Tibial artery (tissue), 4 donors: ENCODE data around the gene ZC3H4.
"Not testable (repeated sequence)": the region's sequence is repeated elsewhere in the genome, so short reads cannot be mapped to it uniquely, and the experiment has no call there.

Experiments
- DNase-seq, 2 donors: peaks; one replicate each; pipeline ENCODE4 v3.0.0-alpha.2; 2019
- H3K27ac ChIP-seq, 2 donors: fragments of 200-600 bp; sonication (generic) in 1 of 2; 1 replicate in 1 of 2; 2 replicates in 1 of 2; pipeline ENCODE4 v1.5.1; 2018 to 2019; ENCODE audit warnings: mild to moderate bottlenecking in 1 of 2
- H3K27me3 ChIP-seq, 2 donors: fragments of 200-600 bp; sonication (generic) in 1 of 2; one replicate each; pipeline versions ENCODE4 v1.5.1 to v1.6.0; 2016 to 2019
- H3K36me3 ChIP-seq, 3 donors: fragments of 200-600 bp; sonication (generic) in 2 of 3; one replicate each; pipeline ENCODE4 v1.5.1; 2016 to 2019; ENCODE audit warnings: mild to moderate bottlenecking in 2 of 3
- H3K4me1 ChIP-seq, 4 donors: fragments of 200-600 bp; sonication (generic) in 2 of 4; 1 replicate in 3 of 4; 2 replicates in 1 of 4; pipeline ENCODE4 v1.5.1; 2016 to 2019
- H3K4me3 ChIP-seq, 2 donors: fragments of 200-600 bp; sonication (generic) in 1 of 2; 1 replicate in 1 of 2; 2 replicates in 1 of 2; pipeline ENCODE4 v1.5.1; 2018 to 2019; ENCODE audit warnings: mild to moderate bottlenecking in 2 of 2
- H3K9me3 ChIP-seq, 3 donors: fragments of 200-600 bp; sonication (generic) in 1 of 3; one replicate each; pipeline ENCODE4 v1.5.1; 2016 to 2019
- CTCF ChIP-seq, 2 experiments: fragments of 200-600 bp in 1 of 2; fragments of 450-650 bp in 1 of 2; IDR thresholded peaks; one replicate each; pipeline ENCODE4 v1.5.1; 2017 to 2019; ENCODE audit warnings: antibody characterized with exemption in 2 of 2, mild to moderate bottlenecking in 1 of 2, moderate library complexity in 1 of 2
- intact Hi-C: fragments of 100-400 bp; cut with DNase I; formaldehyde crosslinking; loops from one replicate; pipeline ENCODE4 v1.15.0; 2023; ENCODE audit warnings: low total_unique reads

Gene ZC3H4

GRCh38 chr19:47063874-47064273 lies 49.7 kb downstream of the ZC3H4 start:
- Histone ChIP-seq H3K4me1 (no peaks in the 10 kb centered on the region), H3K36me3 (peaks cover 28 to 51% (median 35%) of the 10 kb centered on the region in 3 donors)
- intact Hi-C loops: no loop called here

GRCh38 chr19:47058621-47059022 lies 55.0 kb downstream of the ZC3H4 start:
- no peak overlapping the region for H3K27ac ChIP-seq
- H3K9me3 ChIP-seq: no peaks in the 10 kb centered on the region
- no peaks in the 10 kb centered on the region for H3K27me3 ChIP-seq
- no peak for TF ChIP-seq CTCF (IDR thresholded peaks at IDR 0.05)
- H3K4me1 ChIP-seq: no peaks in the 10 kb centered on the region
- DNase-seq: no peak
- intact Hi-C loops: no loop called here
- peaks cover 0 to 1% (median 0%) of the 10 kb centered on the region in 3 donors for H3K36me3 ChIP-seq
- H3K4me3 ChIP-seq: no peak overlapping the region

More at GRCh38 chr19:47063874-47064273, 49.7 kb downstream of the ZC3H4 start:
- no peak overlapping the region for H3K27ac ChIP-seq
- no peaks in the 10 kb centered on the region for H3K27me3 ChIP-seq
- H3K9me3 ChIP-seq: no peaks in the 10 kb centered on the region
- DNase-seq: no peak
- H3K4me3 ChIP-seq: no peak overlapping the region
- TF ChIP-seq CTCF (IDR thresholded peaks at IDR 0.05): no peak

GRCh38 chr19:47057328-47057727 lies 56.2 kb downstream of the ZC3H4 start:
- DNase-seq: no peak
- H3K4me3 ChIP-seq: no peak overlapping the region
- H3K4me1 ChIP-seq: no peaks in the 10 kb centered on the region
- no peak overlapping the region for H3K27ac ChIP-seq
- intact Hi-C loops: no loop called here
- no peak for TF ChIP-seq CTCF (IDR thresholded peaks at IDR 0.05)
- H3K36me3 ChIP-seq: no peaks in the 10 kb centered on the region
- no peaks in the 10 kb centered on the region for H3K27me3 ChIP-seq
- H3K9me3 ChIP-seq: no peaks in the 10 kb centered on the region

- Histone ChIP-seq H3K9me3 (no peaks in the 10 kb centered on the region), H3K36me3 (no peaks in the 10 kb centered on the region), H3K4me3 (no peak overlapping the region), H3K27me3 (no peaks in the 10 kb centered on the region), H3K27ac (no peak overlapping the region), H3K4me1 (no peaks in the 10 kb centered on the region)
- no peak for DNase-seq
- intact Hi-C loops: no loop called here
- no peak for TF ChIP-seq CTCF (IDR thresholded peaks at IDR 0.05)
Observed at GRCh38 chr19:47056411-47056810, 57.2 kb downstream of the ZC3H4 start.

- H3K4me1 ChIP-seq: peaks cover 0 to 12% (median 9%) of the 10 kb centered on the region in 4 donors
- H3K4me3 ChIP-seq, H3K36me3 ChIP-seq, DNase-seq, H3K9me3 ChIP-seq, H3K27ac ChIP-seq, H3K27me3 ChIP-seq, intact Hi-C loops: not testable (repeated sequence)
Observed at GRCh38 chr19:47050562-47050961, 63.0 kb downstream of the ZC3H4 start.

GRCh38 chr19:47049307-47049700 lies 64.3 kb downstream of the ZC3H4 start:
- no peaks in the 10 kb centered on the region for H3K27me3 ChIP-seq
- H3K27ac ChIP-seq: peak overlapping the region; percentile 29 to 88
- peak overlapping the region; percentile 88 to 100 for H3K4me3 ChIP-seq
- peaks cover 0 to 12% (median 9%) of the 10 kb centered on the region in 4 donors for H3K4me1 ChIP-seq
- intact Hi-C loops: no loop called here
- peaks cover 0 to 7% (median 0%) of the 10 kb centered on the region in 3 donors for H3K36me3 ChIP-seq
- no peaks in the 10 kb centered on the region for H3K9me3 ChIP-seq
- no peak for DNase-seq
- TF ChIP-seq CTCF (IDR thresholded peaks at IDR 0.05): no peak
